Brain microvascular endothelial cell (primary cell): ENCODE data around the gene F3.
A peak's percentile ranks its signal among the peaks of the same experiment; 100 is the strongest.

Experiments used
- DNase-seq: peaks from one replicate; pipeline ENCODE4 v3.0.0-alpha.2; 2020
- H3K27ac ChIP-seq: fragments of 250-450 bp; sonication (Bioruptor Pico); 2 replicates; pipeline ENCODE4 v1.5.1; 2020; ENCODE audit warnings: mild to moderate bottlenecking, moderate library complexity
- H3K27me3 ChIP-seq: fragments of 250-450 bp; sonication (Bioruptor Pico); replicated peaks from 2 replicates; pipeline ENCODE4 v1.5.1; 2020; ENCODE audit warnings: mild to moderate bottlenecking
- H3K36me3 ChIP-seq: fragments of 250-450 bp; sonication (Bioruptor Pico); replicated peaks from 2 replicates; pipeline ENCODE4 v1.5.1; 2020; ENCODE audit warnings: mild to moderate bottlenecking
- H3K4me3 ChIP-seq: 2 replicates; pipeline ENCODE4 v1.5.1; 2011; ENCODE audit warnings: low read depth, mild to moderate bottlenecking, control low read depth, low read length, moderate library complexity
- CTCF ChIP-seq: IDR thresholded peaks from 2 replicates; pipeline ENCODE4 v1.5.1; 2011; ENCODE audit warnings: low read depth, mild to moderate bottlenecking, moderate library complexity, low read length, control low read depth, inconsistent platforms; ENCODE audit errors: missing control alignments
- in situ Hi-C: cut with HindIII; loops from 2 replicates; pipeline ENCODE4 v1.10.0; 2017; ENCODE audit warnings: low sequenced_read_pairs, low pct_ligation_motif_present

The F3 gene

GRCh38 chr1:94549706-94550105, 8.1 kb upstream of the F3 start:
- Histone ChIP-seq H3K27ac (no peak overlapping the region), H3K27me3 (no peaks in the 10 kb centered on the region), H3K36me3 (no peaks in the 10 kb centered on the region), H3K4me3 (no peak overlapping the region)
- DNase-seq = no peak
- no peak for TF ChIP-seq CTCF
- in situ Hi-C loops = loop anchor here (25.0 kb wide), 1 partner anchor 238 kb away; no protein-coding TSS in a partner anchor

DNA sequence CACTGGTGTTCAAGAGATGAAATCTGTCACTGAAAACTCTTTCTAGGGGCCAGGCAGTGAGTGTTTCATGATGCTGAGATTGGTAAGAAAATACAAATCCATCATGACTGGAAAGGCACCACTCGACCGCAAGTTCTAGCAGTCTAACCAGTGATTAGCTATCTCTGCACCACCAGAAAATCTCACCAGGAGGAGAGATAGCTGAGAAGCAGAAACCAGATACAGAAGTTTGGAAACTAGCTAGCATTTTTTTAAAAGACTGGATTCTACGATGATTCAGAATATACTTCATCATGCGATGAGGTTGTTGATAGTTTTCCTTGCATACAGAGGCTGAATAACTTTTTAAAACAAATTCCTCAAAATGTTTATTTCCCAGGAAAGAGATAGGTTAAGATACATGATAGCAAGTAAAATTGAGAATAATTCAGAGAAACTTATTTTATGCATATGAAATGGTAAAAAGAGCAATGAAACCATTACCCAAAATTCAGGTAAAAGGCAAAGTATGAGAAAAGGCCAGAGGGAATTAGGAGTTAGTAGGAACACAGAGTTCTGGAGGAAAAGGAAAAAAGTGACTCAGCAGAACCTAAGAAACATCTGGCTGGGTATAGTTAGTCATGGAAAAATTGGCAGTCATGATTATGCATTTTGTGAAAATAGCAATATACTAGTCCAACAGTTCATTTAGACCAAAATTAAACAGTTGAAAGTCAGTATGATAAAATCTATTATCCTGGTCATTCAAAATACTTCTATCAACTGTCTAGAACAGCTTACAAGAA, 3.3 kb upstream of the F3 start:
- Histone ChIP-seq H3K36me3 (no peaks in the 10 kb centered on the region), H3K27ac (peak overlapping the region; percentile 39), H3K27me3 (no peaks in the 10 kb centered on the region), H3K4me3 (no peak overlapping the region)
- DNase-seq = peak; percentile 62
- in situ Hi-C loops = loop anchor here (25.0 kb wide), 1 partner anchor 242 kb away; no protein-coding TSS in a partner anchor
- TF ChIP-seq CTCF = peak; percentile 41

DNA sequence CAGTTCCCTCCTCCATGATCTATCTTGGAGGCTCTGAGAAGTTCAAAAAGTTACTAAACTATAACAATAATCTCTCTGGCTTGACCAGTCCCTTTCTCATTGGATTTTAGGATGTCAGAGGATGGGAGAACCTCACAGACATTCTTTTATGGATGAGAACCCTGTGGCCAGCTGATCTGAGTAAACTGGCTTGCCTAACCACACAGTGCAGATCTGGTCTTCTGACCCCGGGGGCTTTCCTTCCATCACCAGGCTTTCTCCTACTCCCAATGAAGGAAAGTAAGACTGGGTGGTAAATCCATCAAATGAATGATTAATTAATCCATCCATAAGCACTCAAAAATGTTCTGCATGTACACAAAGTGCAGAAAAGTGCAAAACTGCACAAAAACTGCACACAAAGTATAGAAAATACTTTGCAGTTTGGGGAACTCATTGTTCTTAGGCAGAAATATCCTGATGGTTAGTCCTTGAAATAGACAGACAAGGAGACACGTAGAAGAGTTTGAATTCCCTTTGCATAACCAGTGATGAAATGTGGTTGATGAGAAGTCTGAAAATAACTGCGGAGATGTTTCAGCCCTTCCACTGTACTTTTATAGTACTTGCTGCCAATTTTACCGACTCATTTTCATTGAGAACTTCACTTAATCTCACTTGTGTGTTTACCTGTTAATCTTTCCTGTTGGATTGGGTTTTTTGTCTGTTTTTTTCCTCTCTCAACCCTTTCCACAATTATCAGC, 2.5 kb upstream of the F3 start:
- no peaks in the 10 kb centered on the region for H3K36me3 ChIP-seq
- H3K27ac ChIP-seq = peak overlapping the region; percentile 39
- in situ Hi-C loops = loop anchor here (25.0 kb wide), 1 partner anchor 243 kb away; no protein-coding TSS in a partner anchor
- no peak for TF ChIP-seq CTCF
- no peaks in the 10 kb centered on the region for H3K27me3 ChIP-seq
- no peak overlapping the region for H3K4me3 ChIP-seq
- peak; percentile 42 for DNase-seq

DNA sequence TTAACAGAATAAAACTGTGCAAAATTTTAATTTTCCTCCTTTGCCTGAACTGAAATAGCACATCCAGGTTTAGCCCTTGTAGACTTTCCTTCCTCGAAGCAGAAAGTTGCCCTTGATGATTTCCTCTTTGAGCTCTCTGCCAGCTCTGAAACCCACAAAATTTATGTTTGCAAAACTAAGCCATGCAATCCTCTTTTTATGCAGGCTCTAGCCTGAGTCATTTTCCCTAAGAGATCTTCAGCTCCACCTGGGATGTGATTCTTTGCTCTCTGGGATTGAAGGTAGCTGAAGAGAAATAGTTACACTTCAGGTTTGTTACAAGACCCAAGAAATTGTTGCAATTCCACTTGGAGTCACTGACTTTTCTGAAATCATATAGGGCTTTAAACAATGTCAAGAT, 1.4 kb upstream of the F3 start:
- TF ChIP-seq CTCF = no peak
- no peak overlapping the region for H3K4me3 ChIP-seq
- in situ Hi-C loops = loop anchor here (25.0 kb wide), 1 partner anchor 244 kb away; no protein-coding TSS in a partner anchor
- no peaks in the 10 kb centered on the region for H3K36me3 ChIP-seq
- DNase-seq = no peak
- H3K27me3 ChIP-seq = no peaks in the 10 kb centered on the region
- H3K27ac ChIP-seq = no peak overlapping the region

- peak; percentile 45 for DNase-seq
- TF ChIP-seq CTCF = no peak
These were observed 720 bp upstream of the F3 start for GRCh38 chr1:94542088-94542870.

More at GRCh38 chr1:94542088-94542870, 720 bp upstream of the F3 start:
- Histone ChIP-seq H3K4me3 (peak overlapping the region; percentile 78), H3K36me3 (no peaks in the 10 kb centered on the region), H3K27ac (peak overlapping the region; percentile 75), H3K27me3 (no peaks in the 10 kb centered on the region)
- in situ Hi-C loops = loop anchor here (25.0 kb wide), 1 partner anchor 245 kb away; no protein-coding TSS in a partner anchor
